AG09319 (cell line): Measurements from ENCODE around the gene LPP.

Experiments used
- DNase-seq: peaks from one replicate; pipeline ENCODE4 v3.0.0-alpha.2; 2010; ENCODE audit warnings: low read depth; ENCODE audit errors: extremely low read depth
- TF ChIP-seq, protein P1 (sequence below): IDR thresholded peaks from 2 replicates; pipeline ENCODE4 v1.5.1; 2011; ENCODE audit warnings: low read depth, mild to moderate bottlenecking, inconsistent platforms, low read length, moderate library complexity

The LPP gene

GRCh38 chr3:188559072-188559429, 405.1 kb downstream of the LPP start:
- DNase-seq, result no peak
- TF ChIP-seq, protein P1, sequence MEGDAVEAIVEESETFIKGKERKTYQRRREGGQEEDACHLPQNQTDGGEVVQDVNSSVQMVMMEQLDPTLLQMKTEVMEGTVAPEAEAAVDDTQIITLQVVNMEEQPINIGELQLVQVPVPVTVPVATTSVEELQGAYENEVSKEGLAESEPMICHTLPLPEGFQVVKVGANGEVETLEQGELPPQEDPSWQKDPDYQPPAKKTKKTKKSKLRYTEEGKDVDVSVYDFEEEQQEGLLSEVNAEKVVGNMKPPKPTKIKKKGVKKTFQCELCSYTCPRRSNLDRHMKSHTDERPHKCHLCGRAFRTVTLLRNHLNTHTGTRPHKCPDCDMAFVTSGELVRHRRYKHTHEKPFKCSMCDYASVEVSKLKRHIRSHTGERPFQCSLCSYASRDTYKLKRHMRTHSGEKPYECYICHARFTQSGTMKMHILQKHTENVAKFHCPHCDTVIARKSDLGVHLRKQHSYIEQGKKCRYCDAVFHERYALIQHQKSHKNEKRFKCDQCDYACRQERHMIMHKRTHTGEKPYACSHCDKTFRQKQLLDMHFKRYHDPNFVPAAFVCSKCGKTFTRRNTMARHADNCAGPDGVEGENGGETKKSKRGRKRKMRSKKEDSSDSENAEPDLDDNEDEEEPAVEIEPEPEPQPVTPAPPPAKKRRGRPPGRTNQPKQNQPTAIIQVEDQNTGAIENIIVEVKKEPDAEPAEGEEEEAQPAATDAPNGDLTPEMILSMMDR, result no peak

DNA sequence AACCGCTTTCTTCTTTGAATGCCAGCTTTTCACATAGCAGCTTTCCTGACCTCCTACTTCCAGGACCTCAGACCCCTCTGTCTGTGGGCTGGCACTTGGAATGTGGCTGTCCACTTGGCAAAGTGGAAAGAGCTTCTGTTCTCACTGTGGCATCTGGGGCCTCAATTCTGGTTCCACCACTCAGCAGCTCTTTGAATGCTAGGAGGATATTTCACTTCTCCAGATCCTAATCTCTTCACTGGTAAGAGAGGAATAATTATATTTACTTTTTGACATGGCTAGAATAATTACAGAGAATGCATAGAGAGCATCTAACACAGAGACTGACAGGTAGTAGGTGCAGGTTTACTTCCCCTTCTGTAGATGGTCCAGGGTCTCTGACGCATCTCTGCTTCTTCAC, 405.9 kb downstream of the LPP start:
- TF ChIP-seq, protein P1, result no peak
- DNase-seq, result no peak

- TF ChIP-seq, protein P1, result no peak
- no peak for DNase-seq
Observed at GRCh38 chr3:188562144-188562543, 408.2 kb downstream of the LPP start.

DNA sequence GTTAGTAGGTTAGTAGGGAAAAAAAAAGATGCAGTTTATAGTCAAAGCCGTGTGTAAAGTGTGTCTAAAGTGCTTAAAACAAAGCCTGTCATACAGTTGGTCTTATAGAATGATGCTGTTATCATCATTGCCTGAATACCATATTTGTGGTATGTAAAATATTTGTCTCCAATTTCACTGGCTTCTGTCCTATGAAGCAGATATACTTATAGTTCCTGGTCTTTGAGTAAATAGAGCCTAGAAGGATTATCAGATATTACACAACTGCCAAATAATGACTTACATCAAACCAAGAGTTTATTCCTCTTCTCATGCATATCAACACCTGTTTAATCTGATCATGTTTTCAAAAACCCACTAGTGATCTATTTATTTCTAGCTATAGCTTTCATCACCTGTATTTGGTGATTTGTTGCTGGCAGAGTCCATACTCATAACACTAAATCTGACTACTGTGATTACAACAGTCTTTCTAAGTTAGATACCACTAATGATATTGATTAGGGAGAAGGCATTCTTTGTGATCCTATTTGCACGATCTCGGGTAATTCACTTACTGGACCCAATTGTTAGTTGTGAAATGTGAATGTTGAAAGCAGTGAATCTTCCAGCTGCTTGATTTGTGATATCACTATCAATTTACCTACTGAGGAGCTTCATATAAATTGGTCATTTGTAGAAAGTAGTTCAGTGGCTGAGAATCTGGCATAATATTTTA, 413.7 kb downstream of the LPP start:
- DNase-seq, result no peak

GRCh38 chr3:188568736-188569135, 414.8 kb downstream of the LPP start:
- TF ChIP-seq, protein P1, result no peak
- DNase-seq, result no peak

More for the DNA sequence above, 413.7 kb downstream of the LPP start:
- TF ChIP-seq, protein P1, result no peak

DNA sequence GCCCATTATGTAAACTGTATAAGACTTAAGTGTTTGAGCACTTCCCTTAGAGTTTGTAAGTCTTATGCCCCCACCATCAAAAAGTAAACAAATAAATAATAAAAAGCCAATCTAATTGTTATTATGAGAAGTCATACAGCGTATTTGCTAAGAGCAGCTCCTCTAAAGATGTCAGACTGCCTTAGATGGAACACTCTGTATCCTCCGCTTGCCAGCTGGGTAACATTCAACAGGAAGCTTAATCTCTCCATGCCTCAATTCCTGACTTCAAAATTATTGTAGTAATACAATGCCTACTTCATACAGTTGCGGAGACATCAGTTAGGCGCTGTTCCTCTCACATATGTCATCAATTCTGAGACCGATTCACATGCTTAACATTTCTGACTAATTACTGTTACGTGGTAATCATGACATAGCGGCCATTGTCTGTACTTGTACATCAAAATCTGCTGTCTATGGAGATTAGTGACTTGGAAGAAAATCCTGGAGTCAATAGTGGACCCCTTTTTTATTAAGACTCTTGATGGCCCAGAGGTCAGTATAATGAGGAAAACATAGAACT, 417.7 kb downstream of the LPP start:
- TF ChIP-seq, protein P1, result no peak
- DNase-seq, result no peak

DNA sequence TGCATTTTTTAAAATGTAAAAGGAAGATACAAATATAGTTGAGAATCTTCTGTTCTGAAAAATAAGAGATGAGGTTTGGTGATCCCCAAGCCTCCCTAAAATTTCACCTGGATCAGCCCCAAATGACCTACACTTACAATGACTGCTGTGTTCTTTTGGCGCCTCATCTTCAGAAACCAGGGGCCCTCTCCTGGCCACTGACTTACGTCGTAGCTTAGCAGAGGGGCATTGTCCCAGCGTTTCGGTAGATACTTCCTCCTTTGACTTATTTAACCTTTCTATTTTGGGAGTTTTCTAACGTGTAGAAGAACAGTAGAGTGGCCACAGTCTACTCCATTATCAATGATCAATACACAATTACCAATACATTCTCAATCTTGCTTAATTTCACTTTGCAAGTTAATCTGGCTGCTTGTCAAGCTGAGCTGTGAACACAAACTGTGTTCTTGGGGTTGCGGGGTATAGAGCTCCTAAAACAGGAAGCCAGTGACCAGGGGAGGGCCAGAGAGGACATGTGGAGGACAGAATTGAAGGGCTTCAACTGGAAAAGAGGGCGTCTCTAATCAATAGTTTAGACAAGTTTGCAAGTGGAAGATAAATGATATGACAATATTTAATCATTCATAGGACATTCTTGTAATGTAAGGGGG, 419.5 kb downstream of the LPP start:
- TF ChIP-seq, protein P1, result no peak
- DNase-seq, result no peak
